NCI-H187 treated with DMSO at 0.1 percent for 48 hours (cell line): ENCODE results near the gene RNF213.

Source experiments
- DNase-seq: peaks from one replicate; lab custom pipeline; 2025; lab: John Stamatoyannopoulos, UW

RNF213 gene

DNA sequence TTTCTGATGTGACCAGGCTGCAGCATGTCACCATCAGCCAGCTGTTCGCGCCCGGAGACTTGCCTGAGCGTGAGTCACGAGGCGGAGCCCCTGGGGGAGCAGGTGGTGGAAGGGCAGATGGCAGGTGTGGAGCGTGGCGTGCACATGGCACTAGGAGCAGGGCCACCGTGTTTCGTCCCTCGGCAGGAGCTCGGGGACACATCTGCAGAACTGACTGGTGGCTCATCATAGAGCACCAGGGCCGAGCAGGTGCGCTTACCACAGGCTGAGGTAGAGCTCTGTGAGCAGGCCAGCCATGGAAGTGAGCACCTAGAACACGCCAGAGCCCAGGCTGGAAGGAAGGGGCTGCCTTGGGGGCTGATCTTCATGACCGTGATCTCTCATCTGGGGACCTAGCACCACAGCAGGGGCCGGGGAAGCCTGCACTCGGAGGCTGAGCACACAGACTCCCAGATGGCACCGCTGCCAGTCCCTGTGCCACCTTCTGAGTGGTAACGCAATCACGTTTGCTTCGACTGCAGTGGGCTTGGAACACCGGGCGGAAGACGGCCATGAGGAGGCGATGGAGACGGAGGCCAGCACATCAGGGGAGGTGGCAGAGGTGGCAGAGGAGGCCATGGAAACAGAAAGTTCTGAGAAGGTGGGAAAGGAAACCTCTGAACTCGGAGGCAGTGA is 92.5 kb downstream of the RNF213 start:
- no peak for DNase-seq

DNA sequence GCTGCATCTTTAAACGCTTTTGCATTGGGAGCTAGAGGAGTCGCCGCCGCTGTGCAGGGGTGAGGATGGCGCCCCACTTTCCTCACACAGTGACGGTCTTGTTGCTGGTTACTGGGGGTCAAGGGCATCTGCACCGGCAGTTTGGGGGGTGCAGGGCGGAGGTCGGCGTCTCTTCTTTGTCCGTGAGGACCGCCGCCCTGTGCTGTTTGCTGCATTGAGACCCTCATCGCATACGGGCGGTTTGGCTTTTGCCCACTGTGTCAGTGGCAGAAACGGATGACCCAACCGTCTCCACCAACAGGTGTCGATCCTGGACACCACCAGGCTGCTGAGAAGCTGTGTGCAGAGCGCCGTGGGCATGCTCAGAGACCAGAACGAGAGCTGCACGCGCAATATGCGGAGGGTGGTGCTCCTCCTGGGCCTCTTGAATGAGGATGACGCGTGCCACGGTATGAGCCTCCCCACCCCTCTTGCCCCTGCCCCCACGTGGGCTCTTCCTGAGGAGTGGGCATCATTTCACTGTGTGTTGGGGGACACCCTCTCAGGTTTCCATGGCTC is 93.1 kb downstream of the RNF213 start:
- DNase-seq, result no peak

DNA sequence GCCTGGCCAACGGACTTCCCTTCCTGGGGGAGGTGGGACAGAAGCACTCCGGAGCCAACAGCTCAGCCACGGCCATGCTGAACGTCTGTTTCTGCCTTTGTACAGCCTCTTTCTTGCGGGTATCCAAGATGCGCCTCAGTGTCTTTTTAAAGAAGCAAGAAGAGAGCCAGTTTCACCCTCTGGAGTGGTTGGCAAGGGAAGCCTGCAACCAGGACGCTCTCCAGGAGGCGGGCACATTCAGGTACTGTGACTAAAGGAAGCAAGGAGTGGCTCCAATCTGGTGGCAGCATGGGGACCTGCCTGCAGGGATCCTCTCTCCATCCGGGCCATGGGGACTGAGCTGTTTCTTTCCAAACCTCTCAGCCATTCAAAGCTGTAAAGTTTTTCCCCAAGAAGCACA is 93.7 kb downstream of the RNF213 start:
- DNase-seq, result no peak

DNA sequence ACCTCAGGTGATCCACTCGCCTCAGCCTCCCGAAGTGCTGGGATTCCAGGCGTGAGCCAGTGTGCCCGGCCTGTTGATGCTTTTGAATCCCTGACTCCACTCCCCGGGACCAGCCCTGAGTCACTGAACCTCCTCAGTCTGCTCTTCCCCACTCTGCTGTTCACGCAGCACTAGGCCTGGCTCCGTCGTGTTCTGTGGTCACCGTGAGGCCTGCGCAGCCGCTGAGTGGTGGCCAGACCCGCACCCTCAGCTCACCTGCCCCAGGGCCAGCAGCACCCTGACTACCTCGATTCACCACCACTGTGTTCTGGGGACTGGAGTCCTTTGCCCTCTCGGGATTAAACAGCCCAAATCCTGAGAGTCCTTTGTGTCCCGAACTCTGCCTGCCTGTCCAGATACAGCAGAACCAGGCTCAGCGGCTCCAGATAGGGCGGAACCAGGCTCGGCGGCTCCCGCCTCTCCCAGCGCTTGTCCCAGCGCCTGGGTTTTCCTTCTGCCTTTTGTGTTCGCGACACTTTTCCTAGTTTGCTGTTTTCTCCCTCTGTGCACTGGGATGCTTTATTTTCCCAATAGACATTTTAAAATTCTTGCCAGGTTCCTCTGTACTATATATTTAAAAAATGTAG is 95.7 kb downstream of the RNF213 start:
- DNase-seq, result no peak

DNA sequence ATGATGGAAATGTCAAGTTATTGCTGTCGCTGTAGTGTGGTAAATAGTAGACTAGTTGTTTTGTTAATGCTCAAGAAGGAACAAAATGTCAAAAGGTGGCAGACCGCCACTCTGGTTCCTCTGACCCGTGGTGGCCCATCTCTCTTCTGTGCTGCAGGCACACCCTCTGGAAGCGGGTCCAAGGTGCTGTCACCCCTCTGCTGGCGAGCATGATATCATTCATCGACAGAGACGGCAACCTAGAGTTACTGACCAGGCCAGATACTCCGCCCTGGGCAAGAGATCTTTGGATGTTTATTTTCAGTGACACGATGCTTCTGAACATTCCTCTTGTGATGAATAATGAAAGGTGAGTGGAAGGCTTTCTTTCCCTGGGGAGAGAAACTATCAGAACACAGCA is 97.5 kb downstream of the RNF213 start:
- no peak for DNase-seq

DNA sequence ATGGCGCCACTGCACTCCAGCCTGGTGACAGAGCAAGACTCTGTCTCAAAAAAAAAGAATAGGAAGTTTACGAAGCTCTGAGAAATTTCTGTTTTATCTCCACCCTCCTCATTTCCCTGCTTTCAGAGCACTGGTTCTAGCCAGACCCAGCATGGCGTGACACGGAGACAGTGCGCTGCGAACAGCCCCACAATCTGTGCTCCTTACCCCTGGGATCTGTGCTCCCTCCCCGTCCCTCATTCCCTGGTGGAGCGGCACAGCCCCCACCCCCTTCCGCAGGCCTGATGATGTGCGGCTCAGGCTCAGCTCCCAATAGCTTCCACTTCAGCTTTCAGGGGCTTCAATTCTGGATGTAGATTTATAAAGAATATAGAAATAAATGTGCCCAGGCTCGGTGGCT is 98.2 kb downstream of the RNF213 start:
- DNase-seq, result no peak

DNA sequence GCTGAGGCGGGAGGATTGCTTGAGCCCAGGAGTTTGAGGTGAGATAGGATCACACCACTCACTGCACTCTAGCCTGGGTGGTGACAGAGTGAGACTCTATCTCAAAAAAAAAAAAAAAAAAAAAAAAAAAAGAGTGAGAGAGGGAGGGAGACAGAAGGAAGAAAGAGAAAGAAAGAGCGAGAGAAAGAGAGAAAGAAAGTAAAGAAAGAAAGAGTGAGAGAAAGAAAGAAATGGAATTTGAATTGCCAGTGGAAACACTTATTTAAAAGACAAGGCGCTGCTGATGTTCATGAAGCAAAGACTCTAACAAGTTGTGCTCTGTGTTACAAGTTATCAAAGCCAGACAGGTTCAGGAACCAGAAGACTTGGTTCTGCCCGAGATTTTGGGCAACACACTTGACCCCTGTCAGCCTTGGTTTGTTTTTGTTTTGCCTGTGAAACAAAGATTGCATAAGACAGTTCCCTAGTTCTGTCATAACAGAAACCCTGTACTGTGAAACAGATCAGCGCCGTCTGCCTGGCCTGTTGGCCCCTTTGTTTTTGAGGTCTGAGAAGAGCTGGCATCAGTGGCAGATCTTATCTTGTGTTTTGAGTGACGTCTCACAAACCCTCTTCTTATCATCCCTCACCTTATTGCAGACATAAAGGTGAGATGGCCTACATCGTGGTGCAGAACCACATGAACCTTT is 98.9 kb downstream of the RNF213 start:
- no peak for DNase-seq

DNA sequence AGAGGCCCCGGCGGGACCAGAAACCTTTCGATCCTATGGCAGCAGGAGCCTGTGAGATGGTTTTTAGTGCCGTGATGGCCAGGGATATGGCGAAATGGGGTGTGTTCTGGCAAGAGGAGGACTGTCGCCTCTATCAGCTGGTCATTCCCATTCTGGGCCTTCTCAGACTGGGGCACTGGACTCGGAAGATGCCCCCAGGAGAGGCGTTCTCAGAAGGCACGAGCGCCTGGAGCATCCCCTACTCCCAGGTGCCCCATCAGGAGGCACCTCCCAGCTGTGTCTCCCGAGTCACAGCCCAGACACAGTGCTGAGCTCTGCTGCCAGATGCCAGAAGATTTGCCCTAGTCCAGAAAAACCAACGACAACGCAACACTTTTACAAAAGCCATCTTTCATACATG is 99.7 kb downstream of the RNF213 start:
- DNase-seq, result no peak

DNA sequence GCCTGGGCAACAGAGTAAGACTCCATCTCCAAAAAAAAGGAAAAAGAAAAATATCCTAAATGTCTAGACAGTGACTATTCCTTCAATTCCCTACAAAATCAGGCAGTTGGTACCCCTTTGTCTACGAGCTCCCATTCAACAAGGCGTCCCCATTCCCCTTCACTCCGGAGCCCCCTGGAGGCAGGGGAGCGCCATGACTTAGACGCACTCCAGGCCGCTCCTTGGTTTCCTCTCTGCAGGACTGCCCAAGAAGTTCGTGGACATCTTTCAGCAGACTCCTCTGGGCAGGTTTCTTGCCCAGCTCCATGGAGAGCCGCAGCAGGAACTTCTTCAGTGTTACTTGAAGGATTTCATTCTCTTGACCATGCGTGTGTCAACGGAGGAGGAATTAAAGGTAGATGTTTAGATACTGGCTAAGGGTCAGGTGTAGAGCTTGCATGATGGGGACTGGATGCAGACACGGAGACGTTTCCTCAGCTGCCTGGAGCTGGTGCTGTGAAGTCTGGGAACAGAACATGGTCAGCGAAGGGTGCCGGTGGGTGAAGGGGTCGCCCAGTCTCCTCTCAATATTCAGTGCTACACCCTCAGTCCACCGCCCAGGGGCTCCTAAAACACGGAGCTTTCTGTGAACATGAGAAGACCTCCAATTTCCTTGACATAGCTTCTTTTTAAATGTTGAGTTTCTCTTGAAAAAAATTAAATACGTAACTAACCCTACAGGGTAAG is 101.0 kb downstream of the RNF213 start:
- DNase-seq, result no peak

DNA sequence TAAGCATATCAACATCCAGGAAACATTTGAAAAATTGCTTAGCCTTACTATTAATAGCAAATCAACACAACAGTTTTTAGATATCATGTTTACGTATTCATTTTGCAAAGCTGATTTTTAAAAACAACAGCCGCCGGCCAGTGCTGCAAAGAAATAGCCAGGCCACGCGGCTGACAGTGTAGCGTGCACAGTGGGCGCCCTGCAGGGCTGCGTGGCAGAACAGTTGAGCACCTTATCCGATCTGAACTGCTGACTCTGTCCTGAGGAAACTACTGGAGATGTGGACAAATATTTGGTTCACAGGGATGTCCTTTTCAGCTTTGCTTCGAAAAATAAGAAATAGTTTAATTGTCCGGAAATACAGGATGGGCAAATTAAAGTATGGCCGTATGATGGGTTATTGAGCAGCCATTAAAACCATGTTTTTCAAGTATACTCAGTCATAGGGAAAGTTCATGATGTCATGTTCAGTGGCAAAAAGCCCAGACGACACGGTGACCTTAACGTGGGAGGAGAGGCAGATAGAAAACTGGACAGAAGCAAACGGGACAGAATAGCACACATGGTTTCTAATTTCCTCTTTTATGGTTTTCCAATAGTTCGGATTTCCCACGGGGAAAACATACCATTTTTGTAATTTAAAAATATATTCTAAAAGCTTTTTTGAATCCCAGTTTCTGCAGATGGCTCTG is 101.9 kb downstream of the RNF213 start:
- DNase-seq, result no peak

DNA sequence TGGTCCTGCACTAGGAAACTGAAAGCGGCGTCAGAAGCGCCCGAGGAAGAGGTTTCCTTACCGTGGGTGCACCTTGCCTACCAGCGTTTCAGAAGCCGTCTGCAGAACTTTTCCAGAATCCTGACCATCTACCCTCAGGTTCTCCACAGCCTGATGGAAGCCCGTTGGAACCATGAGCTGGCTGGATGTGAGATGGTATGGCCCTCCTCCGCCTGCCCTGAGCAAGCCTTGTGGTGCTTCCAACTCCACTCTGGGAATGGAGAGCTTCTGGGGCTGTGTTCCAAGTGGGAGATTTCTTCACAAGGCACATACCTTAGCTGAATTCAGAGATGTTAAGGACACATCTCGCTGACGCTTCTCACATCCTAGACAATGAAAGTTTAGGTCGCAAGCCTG is 102.5 kb downstream of the RNF213 start:
- no peak for DNase-seq

DNA sequence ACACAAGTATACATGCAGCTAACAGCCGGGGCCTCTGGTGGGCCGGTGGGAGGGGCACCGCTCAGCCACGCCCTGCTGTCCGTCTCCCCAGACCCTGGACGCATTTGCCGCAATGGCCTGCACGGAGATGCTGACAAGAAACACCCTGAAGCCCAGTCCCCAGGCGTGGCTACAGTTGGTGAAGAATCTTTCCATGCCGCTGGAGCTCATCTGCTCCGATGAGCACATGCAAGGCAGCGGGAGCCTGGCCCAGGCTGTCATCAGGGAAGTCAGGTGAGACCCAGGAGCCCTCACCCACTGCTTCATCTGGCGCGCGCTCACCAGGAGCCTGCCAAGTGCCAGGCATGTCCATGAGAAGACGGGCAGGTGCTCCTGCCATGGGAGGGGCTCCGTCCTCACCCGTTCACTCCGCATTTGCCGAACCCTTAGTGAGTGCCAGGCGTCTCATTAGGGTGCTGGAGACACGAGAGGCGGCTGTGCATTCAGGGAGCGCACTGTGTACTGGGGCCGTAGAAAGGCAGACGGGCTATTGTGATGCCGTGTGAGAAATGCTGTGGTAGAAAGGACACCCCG is 103.0 kb downstream of the RNF213 start:
- DNase-seq, result no peak

DNA sequence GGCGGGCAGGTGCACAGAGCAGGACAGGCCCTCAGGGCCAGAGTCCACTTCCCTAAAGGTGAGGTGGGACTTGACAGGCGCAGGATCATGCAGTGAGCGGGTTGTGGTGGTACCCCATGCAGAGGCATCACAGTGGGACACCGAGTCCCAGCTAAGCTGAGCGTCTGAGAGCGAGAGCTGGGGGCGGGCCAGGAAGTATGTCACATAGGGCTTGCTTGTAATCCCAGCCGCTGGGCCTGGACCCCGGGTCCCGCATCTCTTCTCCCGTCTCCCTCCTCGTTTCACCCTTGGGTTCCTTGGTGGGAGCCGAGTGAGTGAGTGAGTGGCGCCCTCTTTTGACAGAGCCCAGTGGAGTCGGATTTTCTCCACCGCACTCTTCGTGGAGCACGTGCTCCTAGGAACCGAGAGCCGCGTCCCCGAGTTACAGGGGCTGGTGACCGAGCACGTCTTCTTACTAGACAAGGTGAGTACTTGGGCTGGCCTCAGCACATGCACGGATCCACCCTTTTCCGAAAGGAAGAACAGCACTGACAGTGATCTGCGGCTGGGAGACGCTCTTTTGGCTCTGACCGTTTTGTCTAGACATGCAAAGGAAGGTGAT is 103.5 kb downstream of the RNF213 start:
- DNase-seq, result no peak

DNA sequence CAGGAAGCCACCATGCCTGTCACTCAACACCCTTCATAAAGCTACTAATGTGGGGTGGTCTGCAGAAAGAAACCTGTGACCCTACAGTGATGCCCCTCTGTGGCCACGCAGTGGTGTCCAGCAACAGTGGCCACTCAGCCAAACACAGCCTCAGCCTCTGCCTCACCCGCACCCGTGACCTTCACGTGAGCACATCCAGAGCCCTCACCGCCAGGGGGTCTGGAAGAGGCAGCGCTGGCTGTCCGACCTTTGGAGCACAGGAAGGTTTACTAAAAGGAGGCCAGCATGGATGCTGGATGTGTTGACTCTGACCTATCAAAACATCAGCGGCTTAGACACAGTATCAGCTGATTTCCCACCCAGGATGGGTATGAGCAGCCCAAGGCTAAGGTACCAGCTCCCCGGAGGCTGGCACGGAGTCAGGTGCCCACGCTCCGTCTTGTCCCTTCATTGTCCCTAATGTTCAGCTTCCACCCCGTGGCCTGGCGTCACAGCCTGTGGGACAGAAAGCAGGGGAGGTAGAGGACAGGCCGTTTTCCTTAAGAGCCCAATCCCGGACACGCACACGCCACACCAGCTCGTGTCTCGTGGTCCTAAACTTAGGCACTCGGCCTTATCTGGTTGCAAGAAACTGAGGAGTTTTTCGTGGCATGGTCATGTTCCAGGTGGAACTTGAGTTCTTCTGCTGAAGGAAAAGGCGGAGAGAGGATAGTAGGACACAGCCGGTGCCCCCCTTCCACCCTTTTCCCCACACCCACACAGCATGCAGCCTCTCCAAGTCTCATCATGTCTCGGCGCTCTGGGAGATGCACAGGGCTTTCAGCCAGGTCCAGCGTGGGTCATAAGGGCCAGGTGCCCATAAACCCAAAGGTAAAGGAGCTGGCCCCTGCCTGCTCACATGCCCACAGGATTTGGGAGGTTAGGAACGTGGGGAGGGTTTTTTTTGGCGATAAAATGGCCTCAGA is 104.6 kb downstream of the RNF213 start:
- no peak for DNase-seq

DNA sequence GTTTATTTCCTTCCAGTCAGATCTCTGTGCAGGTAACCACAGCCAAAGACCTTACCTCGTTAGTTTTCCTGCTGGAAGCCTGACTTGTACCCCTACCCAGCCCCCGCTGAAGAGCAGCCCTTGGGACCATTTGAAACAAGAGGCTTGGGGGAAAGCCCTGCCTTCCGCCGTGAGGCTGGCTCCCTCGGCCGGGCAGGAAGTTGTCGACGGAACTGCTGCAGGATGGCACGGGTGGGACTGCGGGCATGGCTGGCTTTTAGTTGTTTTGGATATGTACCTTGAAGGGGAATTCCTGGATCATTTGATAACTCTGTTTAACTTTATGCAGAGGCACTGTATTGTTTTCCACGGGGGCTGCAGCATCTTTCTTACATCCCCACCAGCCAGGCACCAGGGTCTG is 105.3 kb downstream of the RNF213 start:
- no peak for DNase-seq

DNA sequence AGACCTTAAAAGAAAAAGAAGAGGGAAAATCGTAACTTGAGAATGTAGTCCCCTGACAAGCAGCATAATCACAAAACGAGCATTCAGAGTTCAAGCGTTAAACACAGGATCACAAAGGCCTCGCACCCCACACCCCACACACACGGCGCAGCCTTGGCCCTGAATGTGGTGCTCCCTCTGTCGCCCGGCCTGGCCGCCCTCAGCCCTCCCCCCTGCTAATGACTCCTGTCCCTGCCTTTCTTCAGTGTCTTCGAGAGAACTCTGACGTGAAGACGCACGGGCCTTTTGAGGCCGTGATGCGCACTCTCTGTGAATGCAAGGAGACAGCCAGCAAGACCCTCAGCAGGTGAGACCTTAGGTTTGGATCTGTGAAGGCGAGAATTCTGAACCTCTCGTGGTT is 106.9 kb downstream of the RNF213 start:
- no peak for DNase-seq

DNA sequence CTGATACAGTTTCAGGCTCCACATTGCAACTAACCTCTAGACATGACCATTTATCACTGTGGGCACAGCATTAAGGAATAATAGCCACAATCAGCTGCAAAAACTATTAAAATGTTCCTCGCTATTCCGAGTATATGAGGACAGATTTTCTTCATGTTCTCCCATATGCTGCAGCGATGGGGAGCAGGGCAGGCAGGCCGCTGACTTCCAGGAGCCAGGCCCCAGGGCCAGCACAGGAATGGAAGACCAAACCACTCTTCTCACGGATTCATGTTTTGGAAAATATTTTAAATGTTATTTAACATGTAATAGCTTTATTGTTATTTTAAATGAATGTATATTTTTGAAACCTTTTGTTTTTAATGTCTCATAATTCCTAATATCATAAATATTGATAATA is 110.5 kb downstream of the RNF213 start:
- no peak for DNase-seq

DNA sequence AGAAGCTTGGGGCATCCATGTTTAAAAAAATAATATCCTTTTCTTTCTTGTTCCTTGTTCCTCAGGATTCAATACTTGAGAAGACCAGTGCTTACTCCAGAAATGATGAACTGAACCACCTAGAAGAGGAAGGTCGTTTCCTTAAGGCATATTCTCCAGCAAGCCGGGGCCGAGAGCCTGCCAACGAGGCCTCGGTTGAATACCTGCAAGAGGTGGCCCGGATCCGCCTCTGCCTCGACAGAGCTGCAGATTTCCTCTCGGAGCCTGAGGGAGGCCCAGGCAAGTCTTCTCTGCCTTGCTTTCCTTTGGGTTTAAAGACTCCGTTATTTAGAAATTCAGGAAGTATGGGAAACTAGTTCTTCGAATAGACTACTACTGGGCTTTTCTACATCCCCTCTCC is 111.8 kb downstream of the RNF213 start:
- DNase-seq, result no peak

DNA sequence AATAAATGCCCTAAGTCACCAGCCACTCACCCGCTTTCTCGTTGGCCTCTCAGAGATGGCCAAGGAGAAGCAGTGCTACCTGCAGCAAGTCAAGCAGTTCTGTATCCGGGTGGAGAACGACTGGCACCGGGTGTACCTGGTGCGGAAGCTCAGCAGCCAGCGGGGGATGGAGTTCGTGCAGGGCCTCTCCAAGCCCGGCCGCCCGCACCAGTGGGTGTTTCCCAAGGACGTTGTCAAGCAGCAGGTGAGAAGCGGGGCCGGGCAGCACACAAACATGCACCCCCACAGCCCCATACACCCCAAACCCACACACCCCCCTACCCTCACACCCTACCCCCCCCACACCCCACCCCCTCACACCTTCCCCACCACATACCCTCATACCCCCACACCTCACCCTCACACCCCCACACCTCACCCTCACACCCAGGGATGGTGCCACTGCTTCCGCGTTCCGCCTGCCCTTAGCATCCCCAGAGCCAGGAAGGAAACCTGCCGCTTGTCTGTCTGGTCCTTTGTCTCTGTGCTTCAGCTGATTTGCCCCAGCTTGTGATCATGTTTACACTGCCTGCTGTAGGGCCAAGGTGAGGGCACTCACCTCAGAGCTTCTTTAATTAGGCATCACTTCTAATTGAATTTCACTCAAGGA is 112.4 kb downstream of the RNF213 start:
- DNase-seq, result no peak
